K562 (cell line): ENCODE results near the gene CCDC74B.

Source experiments
- CEBPB ChIP-seq: fragments of 450-650 bp; IDR thresholded peaks from 2 replicates; pipeline ENCODE4 v1.6.1; 2016; ENCODE audit warnings: missing genetic modification characterization, missing compliant biosample characterization
- CTCF ChIP-seq, 3 experiments: IDR thresholded peaks in 2 of 3; conservative IDR thresholded peaks in 1 of 3; 2 replicates each; pipeline ENCODE4 v1.5.1; 2011 to 2012; ENCODE audit warnings: low read length in 3 of 3, mild to moderate bottlenecking in 3 of 3, control low read depth in 2 of 3, improper control_type of control experiment in 1 of 3, inconsistent platforms in 1 of 3, low read depth in 1 of 3, mixed read lengths in 1 of 3, moderate library complexity in 1 of 3; ENCODE audit not compliant: insufficient read depth in 2 of 3
- E2F8 ChIP-seq: fragments of 450-650 bp; IDR thresholded peaks from 2 replicates; pipeline ENCODE4 v1.7.1; 2018; ENCODE audit warnings: mild to moderate bottlenecking, low read depth; ENCODE audit not compliant: partially characterized antibody
- ELK1 ChIP-seq: sonication (generic); formaldehyde crosslinking; IDR thresholded peaks from 2 replicates; pipeline ENCODE4 v1.8.1; 2022; ENCODE audit warnings: missing genetic modification reagents
- ETS1 ChIP-seq: conservative IDR thresholded peaks from 2 replicates; pipeline ENCODE4 v1.6.1; 2011; ENCODE audit warnings: low read depth, mild to moderate bottlenecking, low read length; ENCODE audit not compliant: control insufficient read depth
- PBX2 ChIP-seq, 2 experiments: IDR thresholded peaks in 1 of 2; conservative IDR thresholded peaks in 1 of 2; 2 replicates each; pipeline ENCODE4 v1.6.1; 2016; ENCODE audit warnings: low read depth in 2 of 2, mild to moderate bottlenecking in 1 of 2, missing compliant biosample characterization in 1 of 2, missing genetic modification characterization in 1 of 2, moderate library complexity in 1 of 2
- POLR2A ChIP-seq: fragments of 450-650 bp; conservative IDR thresholded peaks from 2 replicates; pipeline ENCODE4 v1.6.1; 2016
- SMAD1 ChIP-seq: fragments of 150-350 bp; IDR thresholded peaks from 2 replicates; pipeline ENCODE4 v1.6.1; 2014; ENCODE audit warnings: low read length, low read depth; ENCODE audit not compliant: partially characterized antibody
- SRSF1 ChIP-seq: fragments of 200-400 bp; formaldehyde crosslinking; IDR thresholded peaks from 2 replicates; pipeline ENCODE4 v1.6.1; 2017; ENCODE audit warnings: mild to moderate bottlenecking, low read depth, low read length, moderate library complexity
- TAF15 ChIP-seq: fragments of 200-400 bp; formaldehyde crosslinking; IDR thresholded peaks from 2 replicates; pipeline ENCODE4 v1.6.1; 2017; ENCODE audit warnings: mild to moderate bottlenecking, low read depth, low read length, moderate library complexity
- ZNF143 ChIP-seq: sonication (generic); formaldehyde crosslinking; IDR thresholded peaks from 2 replicates; pipeline ENCODE4 v1.9.0; 2022; ENCODE audit warnings: mild to moderate bottlenecking, missing genetic modification reagents

- TF ChIP-seq SMAD1 (no peak), CTCF (IDR thresholded peaks at IDR 0.05 in 2 of 3, conservative IDR thresholded peaks at IDR 0.05 in 1 of 3; ENCODE audit: insufficient read depth in 2 of 3, low read depth in 1 of 3, low read length in 3 of 3) (no peak), E2F8 (no peak), CEBPB (no peak), SRSF1 (no peak), POLR2A (no peak), ETS1 (no peak), TAF15 (no peak), ZNF143 (CRISPR knock-in tag) (no peak), ELK1 (no peak), PBX2 (CRISPR knock-in tag; IDR thresholded peaks at IDR 0.05; ENCODE audit: low read depth) (no peak), PBX2 (tag; conservative IDR thresholded peaks at IDR 0.05; ENCODE audit: low read depth) (no peak)
Measured at GRCh38 chr2:130152816-130153595, 8.1 kb upstream of the CCDC74B start.
